Measurements from ENCODE around the gene CAD. TPM values are rescaled to one million over a fixed set of nuclear protein-coding genes. Genes with fewer than 3 reads are reported as not detected.
A peak's percentile ranks its signal among the peaks of the same experiment; 100 is the strongest.

Gene CAD
- total and polyA plus RNA-seq, 9 of the 15 experiments (the other 6 are each of a cell fraction or from before 2014, with no cell fraction given) = 7.5 to 126 (median 33.7) TPM

DNA sequence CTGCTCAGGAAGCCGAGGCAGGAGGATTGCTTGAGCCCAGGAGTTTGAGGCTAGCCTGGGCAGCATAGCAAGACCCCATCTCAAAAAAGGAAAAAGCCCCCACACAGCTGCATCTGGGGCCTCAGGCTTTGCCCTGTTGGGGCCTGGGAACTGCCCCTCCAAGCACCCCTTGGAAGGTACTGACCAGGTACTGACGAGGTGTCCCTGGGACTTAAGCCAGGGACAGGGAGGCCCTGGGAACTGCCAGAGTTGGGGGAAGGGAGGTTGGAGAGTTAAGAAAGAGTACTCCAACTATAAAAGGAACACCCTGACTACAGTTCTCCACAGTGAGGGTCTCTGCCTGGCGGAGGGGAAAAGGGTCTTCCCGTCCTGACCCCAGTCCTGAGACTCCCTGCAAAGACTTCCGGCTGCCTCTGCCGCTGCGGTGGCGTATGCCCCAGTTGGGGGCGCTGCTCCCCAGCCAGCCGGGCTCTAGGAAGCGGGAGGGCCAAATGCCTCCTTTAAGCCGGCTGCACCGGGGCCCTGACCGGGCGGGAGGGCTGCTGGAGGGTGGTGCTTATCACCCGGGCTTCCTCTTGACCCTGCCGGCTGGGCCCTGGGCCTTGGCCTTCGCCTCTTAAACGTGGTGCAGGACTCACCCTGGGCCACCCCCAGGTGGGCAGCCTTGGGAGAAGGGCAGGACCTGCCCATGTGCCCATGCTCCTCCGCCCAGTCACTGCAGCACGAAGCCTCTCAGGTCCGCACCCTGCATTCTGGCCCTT is 32.9 kb downstream of the CAD start (continued):
- peak; percentile 37; the same call in 1 of the 2 replicates for TF ChIP-seq SPI1 (IDR thresholded peaks at IDR 0.05; ENCODE audit: borderline replicate concordance, low read depth, low read length)
- no peak for TF ChIP-seq PCBP2 (IDR thresholded peaks at IDR 0.05; ENCODE audit: low read depth, low read length, poor library complexity, severe bottlenecking)
- TF ChIP-seq TRIM24 (IDR thresholded peaks at IDR 0.05) = no peak
- TF ChIP-seq, protein P1, sequence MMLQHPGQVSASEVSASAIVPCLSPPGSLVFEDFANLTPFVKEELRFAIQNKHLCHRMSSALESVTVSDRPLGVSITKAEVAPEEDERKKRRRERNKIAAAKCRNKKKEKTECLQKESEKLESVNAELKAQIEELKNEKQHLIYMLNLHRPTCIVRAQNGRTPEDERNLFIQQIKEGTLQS (IDR thresholded peaks at IDR 0.05) = no peak
- TF ChIP-seq, protein P1 (CRISPR knock-in tag; conservative IDR thresholded peaks at IDR 0.05) = 0 out of 2 replicates have a peak, but pooled peaks have one; percentile 38
- TF ChIP-seq ZNF253 (CRISPR knock-in tag; conservative IDR thresholded peaks at IDR 0.05) = no peak
- TF ChIP-seq RAD51 (IDR thresholded peaks at IDR 0.05; ENCODE audit: borderline replicate concordance, low read depth) = no peak
- TF ChIP-seq, protein P2, sequence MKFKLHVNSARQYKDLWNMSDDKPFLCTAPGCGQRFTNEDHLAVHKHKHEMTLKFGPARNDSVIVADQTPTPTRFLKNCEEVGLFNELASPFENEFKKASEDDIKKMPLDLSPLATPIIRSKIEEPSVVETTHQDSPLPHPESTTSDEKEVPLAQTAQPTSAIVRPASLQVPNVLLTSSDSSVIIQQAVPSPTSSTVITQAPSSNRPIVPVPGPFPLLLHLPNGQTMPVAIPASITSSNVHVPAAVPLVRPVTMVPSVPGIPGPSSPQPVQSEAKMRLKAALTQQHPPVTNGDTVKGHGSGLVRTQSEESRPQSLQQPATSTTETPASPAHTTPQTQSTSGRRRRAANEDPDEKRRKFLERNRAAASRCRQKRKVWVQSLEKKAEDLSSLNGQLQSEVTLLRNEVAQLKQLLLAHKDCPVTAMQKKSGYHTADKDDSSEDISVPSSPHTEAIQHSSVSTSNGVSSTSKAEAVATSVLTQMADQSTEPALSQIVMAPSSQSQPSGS (CRISPR knock-in tag; IDR thresholded peaks at IDR 0.05) = no peak
- TF ChIP-seq ID3 (CRISPR knock-in tag; IDR thresholded peaks at IDR 0.05) = no peak
- no peak for TF ChIP-seq ID3 (tag; IDR thresholded peaks at IDR 0.05)
- no peak for TF ChIP-seq ZNF583 (CRISPR knock-in tag; IDR thresholded peaks at IDR 0.05)
- no peak for TF ChIP-seq HSF4 (CRISPR knock-in tag; IDR thresholded peaks at IDR 0.05; ENCODE audit: borderline replicate concordance)
- no peak for TF ChIP-seq ZNF41 (CRISPR knock-in tag; conservative IDR thresholded peaks at IDR 0.05)
- TF ChIP-seq, protein P3, sequence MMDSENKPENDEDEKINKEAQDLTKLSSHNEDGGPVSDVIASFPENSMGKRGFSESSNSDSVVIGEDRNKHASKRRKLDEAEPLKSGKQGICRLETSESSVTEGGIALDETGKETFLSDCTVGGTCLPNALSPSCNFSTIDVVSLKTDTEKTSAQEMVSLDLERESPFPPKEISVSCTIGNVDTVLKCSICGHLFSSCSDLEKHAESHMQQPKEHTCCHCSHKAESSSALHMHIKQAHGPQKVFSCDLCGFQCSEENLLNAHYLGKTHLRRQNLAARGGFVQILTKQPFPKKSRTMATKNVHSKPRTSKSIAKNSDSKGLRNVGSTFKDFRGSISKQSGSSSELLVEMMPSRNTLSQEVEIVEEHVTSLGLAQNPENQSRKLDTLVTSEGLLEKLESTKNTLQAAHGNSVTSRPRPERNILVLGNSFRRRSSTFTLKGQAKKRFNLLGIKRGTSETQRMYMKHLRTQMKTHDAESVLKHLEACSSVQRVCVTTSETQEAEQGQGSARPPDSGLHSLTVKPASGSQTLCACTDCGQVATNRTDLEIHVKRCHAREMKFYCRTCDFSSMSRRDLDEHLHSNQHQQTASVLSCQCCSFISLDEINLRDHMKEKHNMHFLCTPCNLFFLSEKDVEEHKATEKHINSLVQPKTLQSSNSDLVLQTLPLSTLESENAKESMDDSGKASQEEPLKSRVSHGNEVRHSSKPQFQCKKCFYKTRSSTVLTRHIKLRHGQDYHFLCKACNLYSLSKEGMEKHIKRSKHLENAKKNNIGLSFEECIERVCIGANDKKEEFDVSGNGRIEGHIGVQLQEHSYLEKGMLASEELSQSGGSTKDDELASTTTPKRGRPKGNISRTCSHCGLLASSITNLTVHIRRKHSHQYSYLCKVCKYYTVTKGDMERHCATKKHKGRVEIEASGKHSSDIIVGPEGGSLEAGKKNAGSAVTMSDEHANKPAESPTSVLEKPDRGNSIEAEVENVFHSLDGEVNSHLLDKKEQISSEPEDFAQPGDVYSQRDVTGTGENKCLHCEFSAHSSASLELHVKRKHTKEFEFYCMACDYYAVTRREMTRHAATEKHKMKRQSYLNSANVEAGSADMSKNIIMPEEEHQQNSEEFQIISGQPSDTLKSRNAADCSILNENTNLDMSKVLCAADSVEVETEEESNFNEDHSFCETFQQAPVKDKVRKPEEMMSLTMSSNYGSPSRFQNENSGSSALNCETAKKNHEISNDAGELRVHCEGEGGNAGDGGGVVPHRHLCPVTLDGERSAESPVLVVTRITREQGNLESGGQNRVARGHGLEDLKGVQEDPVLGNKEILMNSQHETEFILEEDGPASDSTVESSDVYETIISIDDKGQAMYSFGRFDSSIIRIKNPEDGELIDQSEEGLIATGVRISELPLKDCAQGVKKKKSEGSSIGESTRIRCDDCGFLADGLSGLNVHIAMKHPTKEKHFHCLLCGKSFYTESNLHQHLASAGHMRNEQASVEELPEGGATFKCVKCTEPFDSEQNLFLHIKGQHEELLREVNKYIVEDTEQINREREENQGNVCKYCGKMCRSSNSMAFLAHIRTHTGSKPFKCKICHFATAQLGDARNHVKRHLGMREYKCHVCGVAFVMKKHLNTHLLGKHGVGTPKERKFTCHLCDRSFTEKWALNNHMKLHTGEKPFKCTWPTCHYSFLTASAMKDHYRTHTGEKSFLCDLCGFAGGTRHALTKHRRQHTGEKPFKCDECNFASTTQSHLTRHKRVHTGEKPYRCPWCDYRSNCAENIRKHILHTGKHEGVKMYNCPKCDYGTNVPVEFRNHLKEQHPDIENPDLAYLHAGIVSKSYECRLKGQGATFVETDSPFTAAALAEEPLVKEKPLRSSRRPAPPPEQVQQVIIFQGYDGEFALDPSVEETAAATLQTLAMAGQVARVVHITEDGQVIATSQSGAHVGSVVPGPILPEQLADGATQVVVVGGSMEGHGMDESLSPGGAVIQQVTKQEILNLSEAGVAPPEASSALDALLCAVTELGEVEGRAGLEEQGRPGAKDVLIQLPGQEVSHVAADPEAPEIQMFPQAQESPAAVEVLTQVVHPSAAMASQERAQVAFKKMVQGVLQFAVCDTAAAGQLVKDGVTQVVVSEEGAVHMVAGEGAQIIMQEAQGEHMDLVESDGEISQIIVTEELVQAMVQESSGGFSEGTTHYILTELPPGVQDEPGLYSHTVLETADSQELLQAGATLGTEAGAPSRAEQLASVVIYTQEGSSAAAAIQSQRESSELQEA (IDR thresholded peaks at IDR 0.05; ENCODE audit: low read depth) = no peak
- no peak for TF ChIP-seq HDGF (IDR thresholded peaks at IDR 0.05)
- TF ChIP-seq, protein P4, sequence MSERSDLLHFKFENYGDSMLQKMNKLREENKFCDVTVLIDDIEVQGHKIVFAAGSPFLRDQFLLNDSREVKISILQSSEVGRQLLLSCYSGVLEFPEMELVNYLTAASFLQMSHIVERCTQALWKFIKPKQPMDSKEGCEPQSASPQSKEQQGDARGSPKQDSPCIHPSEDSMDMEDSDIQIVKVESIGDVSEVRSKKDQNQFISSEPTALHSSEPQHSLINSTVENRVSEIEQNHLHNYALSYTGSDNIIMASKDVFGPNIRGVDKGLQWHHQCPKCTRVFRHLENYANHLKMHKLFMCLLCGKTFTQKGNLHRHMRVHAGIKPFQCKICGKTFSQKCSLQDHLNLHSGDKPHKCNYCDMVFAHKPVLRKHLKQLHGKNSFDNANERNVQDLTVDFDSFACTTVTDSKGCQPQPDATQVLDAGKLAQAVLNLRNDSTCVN (CRISPR knock-in tag; IDR thresholded peaks at IDR 0.05) = no peak
